SK-N-MC (cell line): ENCODE measurements around the gene RYR1.
A peak's percentile ranks its signal among the peaks of the same experiment; 100 is the strongest.

Experiments
- DNase-seq: peaks from one replicate; pipeline ENCODE4 v3.0.0-alpha.2; 2011; ENCODE audit warnings: low read depth, low spot score
- H3K27ac ChIP-seq: fragments of 200-600 bp; sonication (generic); 2 replicates; pipeline ENCODE4 v1.5.1; 2016; ENCODE audit warnings: mixed run types
- H3K36me3 ChIP-seq: fragments of 200-600 bp; sonication (generic); 2 replicates; pipeline ENCODE4 v1.6.1; 2017; ENCODE audit warnings: antibody characterized with exemption, low read length, mixed read lengths; ENCODE audit not compliant: insufficient read depth
- H3K4me3 ChIP-seq: fragments of 200-600 bp; sonication (generic); 2 replicates; pipeline ENCODE4 v1.5.1; 2016
- H3K9ac ChIP-seq: fragments of 200-600 bp; sonication (generic); 2 replicates; pipeline ENCODE4 v1.8.0; 2017; ENCODE audit warnings: mixed run types, mixed read lengths; ENCODE audit not compliant: insufficient read length
- H3K9me3 ChIP-seq: fragments of 200-600 bp; sonication (generic); 2 replicates; pipeline ENCODE4 v1.6.1; 2017; ENCODE audit warnings: low read depth, mild to moderate bottlenecking, antibody characterized with exemption, low read length, moderate library complexity, mixed read lengths
- EZH2 ChIP-seq: fragments of 200-600 bp; sonication (generic); IDR thresholded peaks from one replicate; pipeline ENCODE4 v1.6.1; 2017; ENCODE audit warnings: antibody characterized with exemption
- FOXP2 ChIP-seq: optimal IDR thresholded peaks from 2 replicates; pipeline ENCODE3; 2011; ENCODE audit warnings: mild to moderate bottlenecking, moderate library complexity; ENCODE audit not compliant: insufficient read depth; ENCODE audit errors: extremely low read length, control extremely low read depth
- POLR2AphosphoS5 ChIP-seq: IDR thresholded peaks from 2 replicates; pipeline ENCODE4 v1.6.1; 2012; ENCODE audit warnings: mild to moderate bottlenecking, low read depth, low read length, borderline replicate concordance

RYR1 gene

GRCh38 chr19:38606131-38606530 is 172.6 kb downstream of the RYR1 start:
- TF ChIP-seq POLR2AphosphoS5: no peak
- no peak for TF ChIP-seq EZH2
- TF ChIP-seq FOXP2: no peak

GRCh38 chr19:38614289-38614688 is 180.8 kb downstream of the RYR1 start:
- DNase-seq: no peak
- TF ChIP-seq POLR2AphosphoS5: no peak
- TF ChIP-seq FOXP2: no peak
- TF ChIP-seq EZH2: no peak
- Histone ChIP-seq H3K27ac (no peak overlapping the region), H3K4me3 (no peak overlapping the region), H3K9me3 (no peaks in the 10 kb centered on the region), H3K9ac (no peak overlapping the region), H3K36me3 (no peaks in the 10 kb centered on the region)

More at GRCh38 chr19:38606131-38606530, 172.6 kb downstream of the RYR1 start:
- Histone ChIP-seq H3K9me3 (no peaks in the 10 kb centered on the region), H3K27ac (no peak overlapping the region), H3K9ac (no peak overlapping the region), H3K4me3 (no peak overlapping the region), H3K36me3 (no peaks in the 10 kb centered on the region)
- no peak for DNase-seq

- Histone ChIP-seq H3K9ac (no peak overlapping the region), H3K36me3 (peaks cover under 1% of the 10 kb centered on the region; the same call in 1 of the 2 replicates), H3K9me3 (no peaks in the 10 kb centered on the region), H3K27ac (no peak overlapping the region), H3K4me3 (no peak overlapping the region)
- DNase-seq: no peak
- no peak for TF ChIP-seq POLR2AphosphoS5
- no peak for TF ChIP-seq EZH2
- no peak for TF ChIP-seq FOXP2
Measured at GRCh38 chr19:38615007-38615581, 181.6 kb downstream of the RYR1 start.

GRCh38 chr19:38616265-38616664 is 182.8 kb downstream of the RYR1 start:
- no peaks in the 10 kb centered on the region for H3K9me3 ChIP-seq
- peaks cover 12% of the 10 kb centered on the region for H3K36me3 ChIP-seq
- no peak for DNase-seq
- H3K9ac ChIP-seq: no peak overlapping the region
- no peak overlapping the region for H3K27ac ChIP-seq
- H3K4me3 ChIP-seq: no peak overlapping the region
- TF ChIP-seq EZH2 (no peak), FOXP2 (no peak), POLR2AphosphoS5 (no peak)

GRCh38 chr19:38617283-38617763 is 183.8 kb downstream of the RYR1 start:
- TF ChIP-seq POLR2AphosphoS5 (no peak), EZH2 (no peak), FOXP2 (no peak)
- no peak overlapping the region for H3K4me3 ChIP-seq
- no peak for DNase-seq
- no peak overlapping the region for H3K9ac ChIP-seq
- H3K9me3 ChIP-seq: no peaks in the 10 kb centered on the region
- no peak overlapping the region for H3K27ac ChIP-seq
- peaks cover 22% of the 10 kb centered on the region for H3K36me3 ChIP-seq

GRCh38 chr19:38617764-38618589 is 184.5 kb downstream of the RYR1 start, which contains the start of gene MAP4K1:
MAP4K1 (minus strand) TSS chr19:38617953; CDS start chr19:38617895, 58 bp downstream.
- peak within 1 kb of the TSS; percentile 92 for H3K9ac ChIP-seq
- H3K4me3 ChIP-seq: peak within 1 kb of the TSS; percentile 95
- TF ChIP-seq POLR2AphosphoS5 (no peak), FOXP2 (no peak), EZH2 (no peak)
- no peaks in the 10 kb centered on the region for H3K9me3 ChIP-seq
- no peak for DNase-seq
- H3K36me3 ChIP-seq: peaks cover 26% of the 10 kb centered on the region
- H3K27ac ChIP-seq: peak within 1 kb of the TSS; percentile 79

- H3K4me3 ChIP-seq: peak within 1 kb of the TSS; percentile 95
- no peaks in the 10 kb centered on the region for H3K9me3 ChIP-seq
- DNase-seq: peak; percentile 91
- TF ChIP-seq EZH2 (no peak), POLR2AphosphoS5 (peak; percentile 95), FOXP2 (no peak)
- H3K36me3 ChIP-seq: peaks cover 29% of the 10 kb centered on the region
- H3K27ac ChIP-seq: peak within 1 kb of the TSS; percentile 79
- H3K9ac ChIP-seq: peak within 1 kb of the TSS; percentile 100
Measured at GRCh38 chr19:38618590-38619360, 185.3 kb downstream of the RYR1 start, which contains the start of gene EIF3K. EIF3K (plus strand) TSS chr19:38619188; CDS start chr19:38619269, 81 bp downstream.

- DNase-seq: no peak
- no peak for TF ChIP-seq POLR2AphosphoS5
- TF ChIP-seq FOXP2: no peak
- no peak for TF ChIP-seq EZH2
Measured at GRCh38 chr19:38619361-38620174, 186.1 kb downstream of the RYR1 start.

More at GRCh38 chr19:38619361-38620174, 186.1 kb downstream of the RYR1 start:
- no peaks in the 10 kb centered on the region for H3K9me3 ChIP-seq
- peak overlapping the region; percentile 95 for H3K4me3 ChIP-seq
- H3K27ac ChIP-seq: peak overlapping the region; percentile 29
- peaks cover 37% of the 10 kb centered on the region for H3K36me3 ChIP-seq
- peak overlapping the region; percentile 100 for H3K9ac ChIP-seq
